B cell (primary cell): ENCODE measurements around the gene EDNRB.

Experiments used
- EZH2 ChIP-seq: IDR thresholded peaks from 2 replicates; pipeline ENCODE4 v1.6.1; 2012; ENCODE audit warnings: borderline replicate concordance, low read depth, mild to moderate bottlenecking, moderate library complexity, low read length; ENCODE audit not compliant: insufficient read depth, poor library complexity, severe bottlenecking
- TF ChIP-seq, protein P1 (sequence below): fragments of 200-600 bp; IDR thresholded peaks from one replicate; pipeline ENCODE4 v1.8.0; 2022; ENCODE audit warnings: antibody characterized with exemption, mild to moderate bottlenecking

DNA sequence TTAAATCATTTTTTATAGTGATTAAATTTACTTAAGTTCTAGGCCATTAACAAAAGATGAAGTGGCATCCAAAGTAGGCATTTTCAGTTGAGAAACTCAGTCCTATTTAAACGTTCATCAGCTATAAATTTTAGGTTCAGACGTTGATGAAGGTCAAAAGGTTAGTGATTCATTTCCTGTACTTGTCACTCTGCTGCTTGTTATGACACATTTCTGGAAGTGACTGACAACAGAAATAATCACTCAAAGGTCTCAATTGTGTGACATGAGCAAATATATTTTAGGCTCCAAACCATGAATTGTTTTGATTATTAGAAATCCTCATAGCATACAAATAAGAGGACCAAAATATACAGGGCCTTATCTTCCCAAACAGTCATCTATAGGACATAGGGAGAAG lies 10.3 kb upstream of the EDNRB start:
- TF ChIP-seq, protein P1, sequence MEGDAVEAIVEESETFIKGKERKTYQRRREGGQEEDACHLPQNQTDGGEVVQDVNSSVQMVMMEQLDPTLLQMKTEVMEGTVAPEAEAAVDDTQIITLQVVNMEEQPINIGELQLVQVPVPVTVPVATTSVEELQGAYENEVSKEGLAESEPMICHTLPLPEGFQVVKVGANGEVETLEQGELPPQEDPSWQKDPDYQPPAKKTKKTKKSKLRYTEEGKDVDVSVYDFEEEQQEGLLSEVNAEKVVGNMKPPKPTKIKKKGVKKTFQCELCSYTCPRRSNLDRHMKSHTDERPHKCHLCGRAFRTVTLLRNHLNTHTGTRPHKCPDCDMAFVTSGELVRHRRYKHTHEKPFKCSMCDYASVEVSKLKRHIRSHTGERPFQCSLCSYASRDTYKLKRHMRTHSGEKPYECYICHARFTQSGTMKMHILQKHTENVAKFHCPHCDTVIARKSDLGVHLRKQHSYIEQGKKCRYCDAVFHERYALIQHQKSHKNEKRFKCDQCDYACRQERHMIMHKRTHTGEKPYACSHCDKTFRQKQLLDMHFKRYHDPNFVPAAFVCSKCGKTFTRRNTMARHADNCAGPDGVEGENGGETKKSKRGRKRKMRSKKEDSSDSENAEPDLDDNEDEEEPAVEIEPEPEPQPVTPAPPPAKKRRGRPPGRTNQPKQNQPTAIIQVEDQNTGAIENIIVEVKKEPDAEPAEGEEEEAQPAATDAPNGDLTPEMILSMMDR = no peak
- no peak for TF ChIP-seq EZH2
